AG09319 (cell line): ENCODE data around the gene SVOPL.

ENCODE experiments used
- DNase-seq: peaks from one replicate; pipeline ENCODE4 v3.0.0-alpha.2; 2010; ENCODE audit warnings: low read depth; ENCODE audit errors: extremely low read depth
- TF ChIP-seq, protein P1 (sequence below): IDR thresholded peaks from 2 replicates; pipeline ENCODE4 v1.5.1; 2011; ENCODE audit warnings: low read depth, mild to moderate bottlenecking, inconsistent platforms, low read length, moderate library complexity

SVOPL gene

DNA sequence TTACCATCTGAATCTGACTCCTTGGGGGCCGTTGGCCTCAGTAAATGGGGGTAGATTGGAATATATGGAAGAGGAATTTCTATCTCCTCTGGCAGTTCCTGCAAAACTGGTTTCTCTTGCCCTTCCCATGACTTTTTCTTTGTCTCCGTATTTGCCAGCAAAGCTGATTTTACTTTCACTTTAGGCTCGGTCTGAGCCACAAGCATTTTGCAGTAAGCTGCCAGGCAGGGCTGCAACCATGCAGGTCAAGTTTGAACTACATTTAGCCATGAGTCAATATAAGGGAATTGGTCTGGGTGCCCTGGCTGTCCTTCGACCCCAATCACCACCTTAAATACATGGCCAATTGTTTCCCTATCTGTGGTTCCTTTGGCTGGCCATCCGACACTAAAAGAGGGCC lies 136.8 kb downstream of the SVOPL start:
- TF ChIP-seq, protein P1, sequence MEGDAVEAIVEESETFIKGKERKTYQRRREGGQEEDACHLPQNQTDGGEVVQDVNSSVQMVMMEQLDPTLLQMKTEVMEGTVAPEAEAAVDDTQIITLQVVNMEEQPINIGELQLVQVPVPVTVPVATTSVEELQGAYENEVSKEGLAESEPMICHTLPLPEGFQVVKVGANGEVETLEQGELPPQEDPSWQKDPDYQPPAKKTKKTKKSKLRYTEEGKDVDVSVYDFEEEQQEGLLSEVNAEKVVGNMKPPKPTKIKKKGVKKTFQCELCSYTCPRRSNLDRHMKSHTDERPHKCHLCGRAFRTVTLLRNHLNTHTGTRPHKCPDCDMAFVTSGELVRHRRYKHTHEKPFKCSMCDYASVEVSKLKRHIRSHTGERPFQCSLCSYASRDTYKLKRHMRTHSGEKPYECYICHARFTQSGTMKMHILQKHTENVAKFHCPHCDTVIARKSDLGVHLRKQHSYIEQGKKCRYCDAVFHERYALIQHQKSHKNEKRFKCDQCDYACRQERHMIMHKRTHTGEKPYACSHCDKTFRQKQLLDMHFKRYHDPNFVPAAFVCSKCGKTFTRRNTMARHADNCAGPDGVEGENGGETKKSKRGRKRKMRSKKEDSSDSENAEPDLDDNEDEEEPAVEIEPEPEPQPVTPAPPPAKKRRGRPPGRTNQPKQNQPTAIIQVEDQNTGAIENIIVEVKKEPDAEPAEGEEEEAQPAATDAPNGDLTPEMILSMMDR: no peak
- no peak for DNase-seq

DNA sequence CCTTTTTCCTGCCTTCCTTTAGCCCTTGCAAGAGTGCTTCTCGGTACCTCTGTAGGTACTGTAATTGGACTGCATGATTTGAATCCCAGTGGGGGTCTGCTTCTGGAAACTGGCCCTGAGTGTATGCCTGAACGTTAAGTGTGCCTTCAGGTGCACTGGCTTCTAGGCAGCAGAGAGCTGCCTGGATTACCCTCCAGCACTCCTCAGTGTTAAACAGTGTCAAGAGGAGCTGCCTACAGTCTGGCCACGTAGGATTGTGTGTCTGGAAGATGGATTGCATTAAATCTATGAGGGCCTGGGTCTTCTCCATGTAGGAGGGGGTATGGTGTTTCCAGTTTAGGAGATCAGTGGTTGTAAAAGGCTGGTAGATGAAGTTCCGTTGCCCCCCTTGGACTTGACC lies 137.4 kb downstream of the SVOPL start:
- DNase-seq: no peak
- TF ChIP-seq, protein P1: no peak

DNA sequence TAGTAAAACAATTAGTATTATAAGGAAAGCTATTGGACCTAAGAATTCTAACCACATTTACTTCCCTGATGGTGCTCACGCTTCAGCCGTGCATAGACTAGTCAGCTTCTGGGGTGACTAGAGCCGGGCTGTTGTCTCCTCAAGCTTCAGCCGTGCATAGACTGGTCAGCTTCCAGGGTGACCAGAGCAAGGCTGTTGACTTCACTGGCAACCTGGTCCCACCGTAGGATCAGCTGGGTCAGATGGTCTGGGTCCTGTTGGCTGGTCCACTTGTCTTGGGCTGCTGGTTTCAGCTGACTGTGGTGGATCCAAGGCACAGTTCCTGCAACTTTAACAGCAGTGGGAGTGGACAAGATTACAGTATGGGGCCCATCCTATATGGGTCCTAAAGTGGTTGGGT lies 141.7 kb downstream of the SVOPL start:
- TF ChIP-seq, protein P1: no peak
- no peak for DNase-seq

DNA sequence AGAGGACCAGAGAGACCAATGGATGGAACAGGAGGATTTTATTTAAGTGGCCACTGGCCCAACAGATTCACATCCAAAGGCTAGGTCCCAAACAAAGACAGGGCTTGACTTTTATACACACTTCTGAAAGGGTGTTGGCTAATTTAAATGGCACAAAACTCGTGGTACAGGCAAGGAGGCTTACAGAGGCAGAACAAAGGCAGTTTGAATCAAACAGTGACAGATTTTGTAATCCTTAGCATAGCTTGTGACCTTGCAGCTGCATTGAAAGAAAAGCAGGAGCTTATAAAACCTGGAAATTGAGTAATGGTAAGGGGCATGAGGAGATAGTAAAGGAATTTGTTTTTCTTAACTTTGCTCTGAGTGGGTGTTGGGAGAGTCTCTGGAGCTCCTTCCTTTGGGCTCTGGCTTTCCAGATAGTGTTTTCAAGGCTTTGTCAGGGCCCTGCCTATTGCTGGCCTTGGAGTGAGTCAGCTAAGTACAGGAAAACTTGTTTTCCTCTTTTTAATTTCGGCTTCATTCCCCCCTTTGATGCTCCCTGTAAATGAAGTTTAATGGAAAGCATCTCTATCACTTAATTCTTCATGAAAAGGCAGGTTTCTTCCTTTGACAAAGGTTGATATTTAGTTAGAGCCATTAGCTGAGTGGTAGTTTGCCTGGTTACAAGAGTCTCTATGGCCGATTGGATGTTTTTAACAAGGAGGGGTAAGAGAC lies 144.2 kb downstream of the SVOPL start:
- TF ChIP-seq, protein P1: no peak
- no peak for DNase-seq

DNA sequence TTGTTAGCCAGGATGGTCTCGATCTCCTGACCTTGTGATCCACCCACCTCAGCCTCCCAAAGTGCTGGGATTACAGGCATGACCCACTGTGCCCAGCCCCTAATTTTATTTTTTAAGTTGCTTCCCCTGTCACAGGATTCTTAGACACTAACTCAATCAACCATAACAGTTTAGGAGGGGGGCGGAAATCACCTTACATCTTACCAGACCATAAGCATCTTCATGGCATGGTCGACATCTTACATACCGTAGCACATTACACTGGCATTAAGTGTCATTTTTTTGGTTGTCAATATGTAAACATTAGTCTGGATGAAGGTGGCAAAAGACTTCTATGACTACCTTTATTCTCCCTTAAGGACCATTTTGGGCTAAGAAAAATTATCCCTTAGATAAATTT lies 145.5 kb downstream of the SVOPL start:
- no peak for DNase-seq
- TF ChIP-seq, protein P1: no peak

DNA sequence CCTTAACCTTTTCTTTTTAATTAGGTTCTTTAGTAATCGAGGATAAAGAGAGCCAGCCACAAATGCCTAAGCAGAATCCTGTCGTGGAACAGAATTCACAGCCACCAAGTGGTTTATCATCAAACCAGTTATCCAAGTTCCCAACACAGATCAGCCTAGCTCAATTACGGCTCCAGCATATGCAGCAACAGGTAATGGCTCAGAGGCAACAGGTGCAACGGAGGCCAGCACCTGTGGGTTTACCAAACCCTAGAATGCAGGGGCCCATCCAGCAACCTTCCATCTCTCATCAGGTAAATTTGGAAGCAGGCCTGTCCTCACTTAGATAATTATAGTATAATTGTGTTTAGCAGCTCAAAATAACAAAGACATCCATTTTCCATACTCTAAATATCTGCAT lies 146.5 kb downstream of the SVOPL start:
- no peak for DNase-seq
- TF ChIP-seq, protein P1: no peak

DNA sequence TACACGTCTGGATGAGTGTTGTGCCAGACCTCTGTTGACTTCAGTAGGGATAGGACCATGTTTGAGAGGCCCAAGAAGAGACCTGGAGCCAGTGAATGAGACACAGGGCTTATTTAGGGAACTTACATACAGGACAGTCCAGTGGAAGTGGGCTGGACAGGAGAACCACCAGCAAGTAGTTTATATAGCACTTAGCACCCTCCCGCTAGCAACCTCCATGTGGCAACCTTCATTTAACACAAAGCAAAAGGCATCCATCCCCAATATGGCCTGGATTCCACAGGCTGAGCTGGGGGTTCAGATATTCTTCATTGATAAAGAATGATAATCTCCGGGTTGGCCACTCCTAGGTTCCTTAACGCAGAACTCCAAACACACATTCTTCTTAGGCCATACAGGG lies 147.4 kb downstream of the SVOPL start:
- TF ChIP-seq, protein P1: no peak
- no peak for DNase-seq
